GM13977 (cell line): ENCODE results near the gene SH3GL1.

ENCODE experiments used
- DNase-seq: peaks from one replicate; pipeline ENCODE4 v3.0.0; 2012; ENCODE audit warnings: low spot score
- CTCF ChIP-seq: IDR thresholded peaks from 2 replicates; pipeline ENCODE4 v1.5.1; 2012; ENCODE audit warnings: mild to moderate bottlenecking, control low read depth; ENCODE audit not compliant: insufficient read depth; ENCODE audit errors: extremely low read depth, missing control alignments
- in situ Hi-C: fragments of 300-500 bp; cut with MboI; formaldehyde crosslinking; loops from one replicate; pipeline ENCODE4 v1.12.0; 2022; ENCODE audit warnings: low sequenced_read_pairs, low pct_unique_long_range_greater_than_20kb, mixed read lengths, inconsistent platforms; ENCODE audit not compliant: unreplicated experiment

SH3GL1 gene

GRCh38 chr19:4425537-4425936, 25.2 kb upstream of the SH3GL1 start:
- no peak for TF ChIP-seq CTCF
- DNase-seq = no peak
- in situ Hi-C loops = no loop called here

DNA sequence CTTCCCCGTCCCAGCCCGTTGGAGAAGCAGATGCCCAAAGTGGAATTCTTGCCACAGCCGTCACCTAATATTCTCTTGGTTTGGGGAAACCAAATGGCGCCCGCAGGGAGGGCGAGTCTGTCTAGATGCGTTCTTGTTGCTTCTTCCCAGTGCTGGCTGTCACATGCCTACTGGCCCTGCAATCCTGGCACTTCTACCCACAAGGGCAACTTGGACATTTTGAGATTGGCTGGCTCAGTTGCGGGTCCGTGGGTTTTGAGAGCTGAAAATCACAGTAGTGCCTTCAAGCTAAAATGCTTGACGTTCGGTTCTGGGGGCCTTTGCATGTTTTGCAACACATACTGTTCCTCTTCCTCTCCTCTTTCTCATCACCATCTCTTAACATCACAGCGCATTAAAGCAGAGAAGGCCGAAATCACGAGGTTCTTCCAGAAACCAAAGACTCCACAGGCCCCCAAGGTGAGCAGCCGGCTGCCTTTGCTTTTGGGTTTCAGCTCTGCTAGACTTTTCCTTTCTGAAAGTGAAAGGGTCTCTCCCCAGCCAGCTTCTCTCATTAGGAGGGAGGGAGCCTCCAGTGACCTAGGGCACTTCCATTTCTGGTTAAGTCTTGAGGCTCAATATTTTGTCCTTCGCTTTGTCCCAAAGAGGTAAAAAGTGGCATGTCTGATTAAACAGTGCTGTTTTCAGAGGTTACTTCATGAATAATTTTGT, 23.2 kb upstream of the SH3GL1 start:
- no peak for TF ChIP-seq CTCF
- in situ Hi-C loops = no loop called here
- no peak for DNase-seq

- no peak for DNase-seq
- TF ChIP-seq CTCF = no peak
- in situ Hi-C loops = no loop called here
These were observed 15.9 kb upstream of the SH3GL1 start for GRCh38 chr19:4416268-4416667.

- no peak for TF ChIP-seq CTCF
- DNase-seq = no peak
- in situ Hi-C loops = no loop called here
These were observed 15.0 kb upstream of the SH3GL1 start for GRCh38 chr19:4415352-4415751.

GRCh38 chr19:4414800-4415321, 14.5 kb upstream of the SH3GL1 start:
- in situ Hi-C loops = no loop called here
- DNase-seq = no peak
- TF ChIP-seq CTCF = no peak

DNA sequence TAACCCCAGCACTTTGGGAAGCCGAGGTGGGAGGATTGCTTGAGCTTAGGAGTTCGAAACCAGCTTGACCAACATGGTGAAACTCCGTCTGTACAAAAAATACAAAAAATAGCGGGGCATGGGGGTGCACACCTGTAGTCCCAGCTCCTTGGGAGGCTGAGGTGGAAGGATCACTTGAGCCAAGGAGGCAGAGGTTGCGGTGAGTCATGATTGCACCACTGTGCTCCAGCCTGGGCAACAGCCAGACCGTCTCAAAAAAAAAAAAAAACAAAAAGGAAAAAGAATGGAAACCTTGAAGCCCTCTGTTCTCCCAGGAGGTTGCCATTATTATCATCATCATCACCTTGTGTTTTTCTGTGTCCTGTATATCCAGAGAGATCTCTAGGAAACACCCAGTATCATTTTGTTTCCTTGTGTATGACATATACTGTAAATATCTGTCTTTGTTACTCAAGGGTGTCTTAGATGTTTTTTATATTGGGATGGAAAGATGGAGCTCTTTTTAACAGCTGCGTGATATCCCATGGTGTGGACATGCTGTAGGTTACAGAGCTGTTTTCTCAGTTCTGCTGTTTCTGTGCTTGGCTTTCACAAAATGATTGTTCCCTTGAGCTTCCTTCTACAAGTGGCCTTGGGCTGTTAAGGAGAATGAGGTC, 13.9 kb upstream of the SH3GL1 start:
- DNase-seq = no peak
- no peak for TF ChIP-seq CTCF

More for the DNA sequence above, 13.9 kb upstream of the SH3GL1 start:
- in situ Hi-C loops = no loop called here
